MG63 (cell line): Measurements from ENCODE around the gene AKAP8L. TPM values are rescaled to one million over a fixed set of nuclear protein-coding genes. Genes with fewer than 3 reads are reported as not detected.
"Not testable (repeated sequence)": the region's sequence is repeated elsewhere in the genome, so short reads cannot be mapped to it uniquely, and the experiment has no call there.

Source experiments
- DNase-seq: peaks from one replicate; pipeline ENCODE4 v3.0.0-alpha.2; 2020
- H3K27me3 ChIP-seq: fragments of 250-450 bp; sonication (Bioruptor Pico); 2 replicates; pipeline ENCODE4 v1.5.1; 2020; ENCODE audit warnings: mild to moderate bottlenecking, moderate library complexity
- H3K36me3 ChIP-seq: fragments of 250-450 bp; sonication (Bioruptor Pico); 2 replicates; pipeline ENCODE4 v1.5.1; 2020; ENCODE audit warnings: mild to moderate bottlenecking, moderate library complexity
- H3K4me3 ChIP-seq: fragments of 250-450 bp; sonication (Bioruptor Pico); 2 replicates; pipeline ENCODE4 v1.5.1; 2020; ENCODE audit warnings: mild to moderate bottlenecking, moderate library complexity
- H3K9me3 ChIP-seq: fragments of 250-450 bp; sonication (Bioruptor Pico); 2 replicates; pipeline ENCODE4 v1.5.1; 2020; ENCODE audit warnings: mild to moderate bottlenecking, moderate library complexity
- total RNA-seq: library from RNA; depleted of rRNA; stranded (reverse); fragments of >200 nt; shearing (Covaris generic); gene quantifications from 2 replicates; pipeline ENCODE4 v1.2.3, GENCODE V29; 2014; ENCODE audit warnings: low replicate concordance

AKAP8L gene
- total RNA-seq, 1 experiment from 2014 or later: 108 TPM

DNA sequence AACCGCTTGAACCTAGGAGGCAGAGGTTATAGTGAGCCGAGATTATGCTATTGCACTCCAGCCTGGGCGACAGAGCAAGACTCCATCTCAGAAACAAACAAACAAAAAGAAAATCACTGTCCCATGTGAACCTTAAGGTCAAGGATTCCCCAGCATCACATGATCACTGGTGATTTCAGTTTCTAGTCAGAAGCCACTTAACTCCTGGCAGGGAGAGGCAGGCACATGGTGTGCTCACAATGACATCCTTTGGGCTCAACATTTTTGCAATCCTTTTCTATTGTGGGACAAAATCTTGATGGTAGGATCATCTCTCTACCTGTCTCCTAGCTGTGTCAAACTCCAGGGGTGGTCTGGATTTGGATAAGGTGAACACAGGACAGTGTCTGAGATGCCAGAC lies 51.3 kb downstream of the AKAP8L start:
- Histone ChIP-seq H3K36me3 (peaks cover 84% of the 10 kb centered on the region), H3K9me3 (no peaks in the 10 kb centered on the region), H3K27me3 (no peaks in the 10 kb centered on the region), H3K4me3 (no peak overlapping the region)
- no peak for DNase-seq

DNA sequence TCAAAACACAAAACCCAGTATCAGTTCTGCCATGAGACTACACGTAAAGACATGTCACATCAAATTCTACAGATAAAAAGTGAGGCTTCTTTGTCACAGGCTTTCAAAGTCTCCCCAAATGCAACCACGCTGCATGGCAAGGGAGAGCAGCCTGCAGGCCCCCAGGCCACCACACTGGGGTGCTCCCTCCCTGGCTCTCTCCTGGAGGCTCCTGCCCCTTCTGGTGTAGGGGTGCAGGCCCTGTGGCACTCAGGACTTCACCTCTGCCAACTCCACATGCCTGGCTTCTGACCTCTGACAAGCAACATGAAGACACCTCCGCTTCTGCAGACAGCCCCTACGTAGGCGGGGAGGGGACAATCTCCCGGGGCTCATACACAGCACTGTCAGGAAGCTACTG lies 53.5 kb downstream of the AKAP8L start:
- DNase-seq: no peak
- Histone ChIP-seq H3K36me3 (peaks cover 83% of the 10 kb centered on the region), H3K9me3 (no peaks in the 10 kb centered on the region), H3K27me3 (no peaks in the 10 kb centered on the region), H3K4me3 (no peak overlapping the region)

DNA sequence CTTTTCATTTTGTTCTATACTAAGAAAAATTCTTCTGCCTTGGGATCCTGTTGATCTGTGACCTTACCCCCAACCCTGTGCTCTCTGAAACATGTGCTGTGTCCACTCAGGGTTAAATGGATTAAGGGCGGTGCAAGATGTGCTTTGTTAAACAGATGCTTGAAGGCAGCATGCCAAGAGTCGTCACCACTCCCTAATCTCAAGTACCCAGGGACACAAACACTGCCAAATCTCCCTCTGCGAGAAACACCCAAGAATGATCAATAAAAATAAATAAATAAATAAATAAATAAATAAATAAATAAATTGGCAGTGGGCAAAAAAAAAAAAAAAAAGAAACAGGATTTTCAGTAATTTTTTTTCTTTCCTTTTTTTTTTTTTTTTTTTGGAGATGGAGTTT lies 55.0 kb downstream of the AKAP8L start:
- not testable (repeated sequence) for DNase-seq, H3K27me3 ChIP-seq
- peaks cover 82% of the 10 kb centered on the region for H3K36me3 ChIP-seq

DNA sequence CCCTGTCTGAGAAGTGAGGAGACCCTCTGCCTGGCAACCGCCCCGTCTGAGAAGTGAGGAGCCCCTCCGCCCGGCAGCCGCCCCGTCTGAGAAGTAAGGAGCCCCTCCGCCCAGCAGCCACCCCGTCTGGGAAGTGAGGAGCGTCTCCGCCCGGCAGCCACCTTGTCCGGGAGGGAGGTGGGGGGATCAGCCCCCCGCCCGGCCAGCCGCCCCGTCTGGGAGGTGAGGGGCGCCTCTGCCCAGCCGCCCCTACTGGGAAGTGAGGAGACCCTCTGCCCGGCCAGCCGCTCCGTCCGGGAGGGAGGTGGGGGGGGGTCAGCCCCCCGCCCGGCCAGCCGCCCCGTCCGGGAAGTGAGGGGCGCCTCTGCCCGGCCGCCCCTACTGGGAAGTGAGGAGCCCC lies 55.7 kb downstream of the AKAP8L start:
- not testable (repeated sequence) for DNase-seq, H3K27me3 ChIP-seq, H3K9me3 ChIP-seq, H3K4me3 ChIP-seq
- H3K36me3 ChIP-seq: peaks cover 82% of the 10 kb centered on the region

More for the DNA sequence above, 55.0 kb downstream of the AKAP8L start:
- not testable (repeated sequence) for H3K9me3 ChIP-seq, H3K4me3 ChIP-seq

DNA sequence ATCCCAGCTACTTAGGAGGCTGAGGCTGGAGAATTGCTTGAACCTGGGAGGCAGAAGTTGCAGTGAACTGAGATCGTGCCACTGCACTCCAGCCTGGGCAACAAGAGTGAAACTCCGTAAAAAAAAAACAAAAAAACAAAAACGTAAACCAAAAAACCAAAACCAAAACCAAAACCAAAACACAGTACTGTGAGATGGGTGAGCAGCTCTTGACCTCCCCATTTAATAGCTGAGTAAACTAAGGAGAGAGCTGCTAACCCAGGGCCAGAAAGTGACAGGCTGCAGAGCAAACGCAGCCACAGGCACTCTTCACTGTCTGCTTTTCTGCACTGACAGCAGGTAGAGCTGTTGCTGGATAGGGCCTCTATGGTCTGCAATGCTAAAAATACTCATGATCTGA lies 58.8 kb downstream of the AKAP8L start:
- H3K36me3 ChIP-seq: peaks cover 84% of the 10 kb centered on the region
- not testable (repeated sequence) for H3K9me3 ChIP-seq, H3K27me3 ChIP-seq, DNase-seq, H3K4me3 ChIP-seq

DNA sequence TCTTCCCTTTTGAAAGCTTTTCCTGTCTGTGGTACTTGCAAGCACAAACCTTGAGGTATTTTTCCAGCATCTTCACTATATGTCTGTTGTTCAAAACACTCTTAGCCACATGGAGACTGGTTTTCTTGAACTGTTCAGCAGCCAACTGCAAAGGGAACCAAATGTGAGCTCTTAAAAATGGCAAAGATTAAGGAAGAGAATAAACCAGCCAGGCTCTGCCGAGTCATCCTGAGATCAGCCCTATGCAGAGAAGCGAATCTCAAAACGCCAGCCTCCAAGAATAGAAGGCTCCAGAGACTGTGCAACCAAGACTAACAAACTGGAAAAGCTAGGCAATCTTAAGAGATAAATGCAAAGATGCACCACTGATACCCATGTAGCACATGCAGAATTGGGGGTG lies 59.9 kb downstream of the AKAP8L start:
- no peak for DNase-seq
- H3K27me3 ChIP-seq: no peaks in the 10 kb centered on the region
- H3K9me3 ChIP-seq: no peaks in the 10 kb centered on the region
- no peak overlapping the region for H3K4me3 ChIP-seq
- H3K36me3 ChIP-seq: peaks cover 86% of the 10 kb centered on the region

DNA sequence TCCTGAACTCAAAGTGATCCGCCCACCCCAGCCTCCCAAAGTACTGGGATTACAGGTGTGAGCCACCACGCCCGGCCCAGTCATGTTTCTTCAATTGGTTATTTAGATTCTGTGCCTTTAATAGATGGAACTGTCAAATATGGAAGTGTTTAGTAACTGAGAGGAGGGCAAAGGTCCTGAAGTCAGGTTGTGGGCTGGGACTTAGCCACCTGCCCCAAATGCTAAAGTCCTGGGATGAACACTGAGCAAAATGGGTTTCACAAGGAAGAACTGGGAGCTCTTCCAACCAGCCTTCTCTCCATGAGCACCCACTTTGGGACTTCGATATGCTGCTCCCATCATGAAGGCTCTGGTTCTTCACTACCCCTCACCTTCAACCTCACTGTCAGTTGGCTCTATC lies 60.9 kb downstream of the AKAP8L start:
- H3K36me3 ChIP-seq: peaks cover 88% of the 10 kb centered on the region
- H3K27me3 ChIP-seq: no peaks in the 10 kb centered on the region
- no peaks in the 10 kb centered on the region for H3K9me3 ChIP-seq
- no peak for DNase-seq
- H3K4me3 ChIP-seq: no peak overlapping the region

DNA sequence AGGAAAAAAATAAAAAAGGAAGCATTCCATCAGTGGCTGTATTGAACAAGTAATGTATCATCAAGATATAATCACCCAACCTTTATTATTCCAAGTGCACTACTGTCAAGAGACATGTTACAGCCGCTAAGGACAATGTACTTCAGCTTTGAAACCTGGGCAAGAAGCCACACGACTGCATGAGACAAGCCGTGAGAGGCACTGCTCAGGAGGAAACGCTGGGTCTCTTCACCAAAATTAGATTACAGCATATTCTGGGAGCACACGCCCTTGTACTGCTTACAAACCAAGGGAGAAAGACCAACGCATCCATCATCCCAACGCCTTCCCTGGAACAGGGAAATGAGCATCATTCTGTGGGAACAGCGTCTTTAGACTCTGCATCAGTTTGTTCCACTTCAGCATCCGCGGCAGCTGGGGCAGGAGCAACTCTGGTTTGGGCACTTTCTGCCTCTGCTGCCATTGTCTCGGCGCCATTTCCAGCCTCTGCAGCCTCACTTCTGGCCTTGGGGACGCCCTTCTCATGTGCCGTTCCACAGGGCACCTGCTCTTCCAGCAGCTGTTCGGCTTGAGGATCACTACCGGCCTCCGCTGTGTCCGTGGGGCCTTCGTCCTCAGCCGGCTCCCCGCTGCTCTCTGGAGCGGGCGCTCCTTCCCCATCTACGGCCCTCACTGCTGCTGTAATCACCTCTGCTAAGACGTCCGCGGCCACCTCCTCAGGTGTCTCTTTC lies 64.1 kb downstream of the AKAP8L start:
- H3K36me3 ChIP-seq: peaks cover 80% of the 10 kb centered on the region
- no peak for DNase-seq
- no peaks in the 10 kb centered on the region for H3K27me3 ChIP-seq
- H3K9me3 ChIP-seq: no peaks in the 10 kb centered on the region
- no peak overlapping the region for H3K4me3 ChIP-seq

DNA sequence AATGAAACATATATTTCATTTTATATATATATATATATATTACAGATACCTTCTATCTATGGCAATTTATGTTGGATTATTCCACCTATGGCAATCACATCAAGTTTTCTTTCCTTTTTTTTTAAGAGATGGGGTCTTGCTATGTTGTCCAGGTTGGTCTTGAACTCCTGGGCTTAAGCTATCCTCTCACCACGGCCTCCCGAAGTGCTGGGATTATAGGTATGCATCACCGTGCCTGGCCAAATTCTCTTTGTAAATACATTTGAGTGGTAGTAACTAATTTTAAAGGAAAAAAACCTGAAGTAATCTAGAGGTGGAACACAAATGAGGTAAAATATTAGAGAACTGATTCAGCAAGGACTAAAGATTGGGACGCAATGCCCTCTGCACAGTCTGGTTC lies 64.9 kb downstream of the AKAP8L start:
- no peaks in the 10 kb centered on the region for H3K27me3 ChIP-seq
- no peaks in the 10 kb centered on the region for H3K9me3 ChIP-seq
- no peak overlapping the region for H3K4me3 ChIP-seq
- DNase-seq: no peak
- peaks cover 72% of the 10 kb centered on the region for H3K36me3 ChIP-seq

DNA sequence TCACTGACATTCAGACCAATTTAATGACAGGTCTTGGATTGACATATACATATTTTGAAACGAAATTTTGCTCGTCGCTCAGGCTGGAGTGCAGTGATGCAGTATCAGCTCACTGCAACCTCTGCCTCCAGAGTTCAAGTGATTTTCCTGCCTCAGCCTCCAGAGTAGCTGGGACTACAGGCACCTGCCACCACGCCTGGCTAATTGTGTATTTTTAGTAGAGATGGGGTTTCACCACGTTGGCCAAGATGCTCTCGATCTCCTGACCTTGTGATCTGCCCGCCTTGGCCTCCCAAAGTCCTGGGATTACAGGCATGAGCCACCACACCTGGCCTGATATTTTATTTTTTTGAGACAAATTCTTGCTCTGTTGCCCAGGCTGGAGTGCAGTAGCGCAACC lies 66.3 kb downstream of the AKAP8L start:
- not testable (repeated sequence) for H3K4me3 ChIP-seq, H3K27me3 ChIP-seq, H3K9me3 ChIP-seq, DNase-seq
- peaks cover 58% of the 10 kb centered on the region for H3K36me3 ChIP-seq

DNA sequence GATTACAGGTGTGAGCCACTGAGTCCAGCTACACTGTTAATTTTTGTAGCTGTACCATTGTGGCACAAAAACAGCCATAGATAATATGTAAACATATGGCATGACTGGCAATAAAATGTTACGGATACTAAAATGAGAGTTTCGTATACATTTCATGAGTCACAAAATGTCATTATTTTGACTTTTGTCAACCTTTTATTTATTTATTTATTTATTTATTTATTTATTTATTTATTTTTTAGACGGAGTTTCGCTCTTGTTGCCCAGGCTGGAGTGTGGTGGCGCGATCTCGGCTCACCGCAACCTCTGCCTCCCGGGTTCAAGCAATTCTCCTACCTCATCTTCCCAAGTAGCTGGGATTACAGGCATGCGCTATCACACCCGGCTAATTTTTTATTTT lies 77.5 kb downstream of the AKAP8L start:
- peaks cover 33% of the 10 kb centered on the region for H3K36me3 ChIP-seq
- H3K9me3 ChIP-seq, DNase-seq, H3K4me3 ChIP-seq, H3K27me3 ChIP-seq: not testable (repeated sequence)

DNA sequence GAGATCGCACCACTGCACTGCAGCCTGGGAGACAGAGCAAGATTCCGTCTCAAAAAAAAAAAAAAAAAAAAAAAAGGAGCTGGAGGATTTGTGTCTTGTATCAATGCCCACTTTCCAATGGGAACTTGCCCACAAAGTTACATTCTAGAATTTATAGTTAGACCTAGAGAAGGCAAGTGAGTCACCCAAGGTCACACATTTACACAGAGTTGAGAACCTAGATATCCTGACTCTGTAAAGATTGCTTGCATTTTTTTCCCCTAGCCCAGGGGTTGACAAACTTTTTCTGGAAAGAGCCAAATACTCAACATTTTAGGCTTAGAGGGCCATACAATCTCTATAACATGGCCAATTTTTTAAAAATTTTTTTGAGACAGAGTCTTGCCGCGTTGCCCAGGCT lies 78.7 kb downstream of the AKAP8L start:
- no peak overlapping the region for H3K4me3 ChIP-seq
- DNase-seq: no peak
- H3K27me3 ChIP-seq: no peaks in the 10 kb centered on the region
- peaks cover 32% of the 10 kb centered on the region for H3K36me3 ChIP-seq
- no peaks in the 10 kb centered on the region for H3K9me3 ChIP-seq

DNA sequence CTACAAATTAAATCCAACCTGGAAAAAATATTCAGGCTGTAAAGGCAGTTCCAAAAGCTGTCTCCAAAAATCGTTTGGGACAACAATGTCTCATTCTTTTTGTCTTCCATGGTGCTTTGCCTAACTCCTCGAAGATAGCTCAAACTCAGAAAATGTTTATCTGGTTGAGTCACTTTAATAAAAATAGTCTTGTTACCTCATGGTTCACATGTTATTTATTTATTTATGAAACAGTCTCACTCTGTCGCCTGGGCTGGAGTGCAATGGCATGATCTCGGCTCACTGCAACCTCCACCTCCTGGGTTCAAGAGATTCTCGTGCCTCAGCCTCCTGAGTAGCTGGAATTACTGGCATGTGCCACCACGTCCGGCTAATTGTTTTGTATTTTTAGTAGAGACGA lies 81.6 kb downstream of the AKAP8L start:
- no peak overlapping the region for H3K4me3 ChIP-seq
- H3K27me3 ChIP-seq: no peaks in the 10 kb centered on the region
- no peaks in the 10 kb centered on the region for H3K9me3 ChIP-seq
- peak; percentile 19 for DNase-seq
- H3K36me3 ChIP-seq: peaks cover 26% of the 10 kb centered on the region

DNA sequence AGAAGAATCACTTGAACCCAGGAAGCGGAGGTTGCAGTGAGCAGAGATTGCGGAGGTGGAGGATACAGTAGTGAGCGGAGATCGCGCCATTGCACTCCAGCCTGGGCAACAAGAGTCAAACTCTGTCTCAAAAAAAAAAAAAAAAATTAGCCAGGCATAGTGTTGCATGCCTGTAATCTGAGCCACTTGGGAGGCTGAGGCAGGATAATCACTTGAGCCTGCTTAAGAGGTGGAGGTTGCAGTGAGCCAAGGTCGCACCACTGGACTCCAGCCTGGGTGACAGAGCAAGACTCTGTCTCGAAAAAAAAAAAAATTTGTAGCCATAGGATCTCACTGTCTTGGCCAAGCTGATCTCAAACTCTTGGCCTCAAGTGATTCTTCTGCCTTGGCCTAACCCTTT lies 82.8 kb downstream of the AKAP8L start:
- DNase-seq, H3K27me3 ChIP-seq, H3K4me3 ChIP-seq, H3K9me3 ChIP-seq: not testable (repeated sequence)
- H3K36me3 ChIP-seq: peaks cover 28% of the 10 kb centered on the region

DNA sequence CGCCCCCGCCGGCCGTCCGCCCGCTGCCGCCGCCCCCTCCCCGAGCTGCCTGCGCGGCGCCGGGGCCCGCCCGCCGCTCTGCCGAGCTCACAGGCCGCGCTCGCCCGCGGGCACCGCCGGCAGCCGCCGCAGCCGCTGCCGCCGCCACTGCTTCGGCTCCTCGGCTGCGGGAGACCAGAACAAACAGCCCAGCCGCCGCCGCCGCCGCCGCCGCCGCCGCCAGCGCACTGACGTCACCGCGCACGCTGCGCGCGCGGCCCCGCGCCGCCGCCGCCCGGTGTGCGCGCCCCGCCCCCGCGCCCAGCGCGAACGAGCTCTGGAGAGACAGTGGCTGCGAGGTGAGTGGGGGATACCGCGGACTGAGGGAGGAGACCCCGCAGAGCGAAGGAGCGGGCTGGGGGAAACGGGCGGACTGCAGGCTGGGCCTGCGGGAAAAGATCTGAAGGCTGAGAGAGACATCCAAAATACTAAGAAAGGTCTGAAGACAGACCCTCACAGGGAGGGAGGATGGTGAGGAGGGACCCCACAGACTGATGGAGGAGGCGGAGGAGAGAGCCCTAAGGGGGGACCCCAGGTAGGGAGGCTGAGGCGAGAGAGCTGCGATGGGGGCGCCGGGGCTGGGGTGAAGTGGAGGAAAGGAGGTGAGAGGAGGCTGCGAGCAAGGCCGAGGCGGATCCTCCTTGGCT lies 86.3 kb downstream of the AKAP8L start, which contains the start of gene BRD4:
TSS of gene BRD4 (minus strand) at position 229 of the 686 bp plus-strand sequence. CDS start 59,440 bp downstream, outside the sequence.
- H3K4me3 ChIP-seq: peak within 1 kb of the TSS; percentile 99
- peaks cover 34% of the 10 kb centered on the region for H3K36me3 ChIP-seq
- no peaks in the 10 kb centered on the region for H3K27me3 ChIP-seq
- peak; percentile 81 for DNase-seq
- H3K9me3 ChIP-seq: no peaks in the 10 kb centered on the region

DNA sequence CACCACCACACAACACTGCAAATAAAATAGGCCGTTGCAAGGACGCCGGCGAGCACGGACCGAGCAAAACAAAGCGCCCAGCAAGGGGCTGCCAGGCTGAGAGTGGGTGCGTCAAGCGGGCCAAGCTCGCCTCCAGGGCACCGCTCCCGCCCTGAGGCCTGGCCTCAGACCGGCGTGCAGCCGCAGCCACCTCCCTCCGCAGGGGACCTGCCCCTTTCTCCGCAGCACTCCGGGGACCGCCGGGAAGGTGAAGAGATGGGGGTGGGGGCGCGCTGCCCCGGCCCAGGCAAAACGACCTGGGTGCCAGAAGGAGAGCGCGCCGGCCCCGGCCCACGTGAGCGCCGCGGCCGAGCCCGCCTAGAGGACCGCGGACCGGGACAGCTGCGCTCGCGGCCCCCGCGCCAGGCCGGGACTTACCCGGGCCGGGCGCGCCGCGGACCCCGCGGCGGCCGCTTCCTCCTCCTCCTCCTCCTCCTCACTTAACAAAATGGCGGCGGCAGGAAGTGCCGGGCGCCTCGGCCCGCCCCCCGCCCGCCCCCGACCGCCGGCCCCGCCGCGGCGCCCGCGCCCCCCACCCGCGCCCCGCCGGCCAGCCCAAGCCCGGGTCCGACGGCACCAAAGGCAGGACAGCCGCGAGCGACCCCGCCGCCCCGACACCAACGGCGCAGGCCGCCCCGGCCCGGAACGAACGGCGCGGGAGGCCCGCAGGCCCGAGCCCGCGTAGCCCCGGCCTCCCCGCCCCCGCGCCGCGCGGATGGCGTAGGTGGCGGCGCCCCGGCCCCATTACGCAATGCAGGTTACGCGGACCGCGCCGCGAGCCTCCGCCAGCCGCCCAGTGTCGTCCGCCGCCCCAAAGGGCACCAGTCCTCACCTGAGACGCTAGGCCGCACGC lies 87.1 kb downstream of the AKAP8L start:
- DNase-seq: peak; percentile 74
- Histone ChIP-seq H3K9me3 (no peaks in the 10 kb centered on the region), H3K36me3 (peaks cover 33% of the 10 kb centered on the region)

DNA sequence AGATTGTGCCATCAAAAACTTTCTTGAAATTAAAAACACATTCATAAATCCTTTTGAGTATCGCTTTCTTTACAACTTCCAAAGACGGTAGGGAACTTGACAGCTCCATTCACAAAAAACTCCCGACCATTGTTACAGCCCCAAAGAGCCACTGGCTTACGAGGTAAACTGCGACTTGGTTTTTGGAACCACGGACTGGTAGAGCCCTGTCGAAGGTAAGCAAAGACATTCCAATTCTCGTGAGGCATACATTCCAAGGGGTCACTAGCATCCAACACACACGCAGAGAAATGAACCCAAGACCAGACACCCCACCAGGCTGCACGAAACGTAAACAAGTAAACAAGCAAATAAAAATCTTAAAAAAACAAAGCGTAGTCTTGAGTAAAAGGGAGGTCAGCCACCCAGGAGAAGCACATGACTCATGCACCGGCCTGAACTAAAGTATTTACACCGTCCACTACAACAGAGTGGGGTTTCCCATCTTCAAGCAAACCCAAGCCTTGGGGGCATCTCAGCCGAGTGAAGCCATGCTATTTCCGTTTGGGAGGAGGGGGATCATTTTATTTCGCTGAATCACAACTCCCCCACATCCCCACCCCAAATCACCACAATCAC lies 87.9 kb downstream of the AKAP8L start:
- DNase-seq: peak; percentile 76
- peak overlapping the region; percentile 99 for H3K4me3 ChIP-seq
- H3K9me3 ChIP-seq: no peaks in the 10 kb centered on the region
- H3K27me3 ChIP-seq: no peaks in the 10 kb centered on the region
- peaks cover 33% of the 10 kb centered on the region for H3K36me3 ChIP-seq

More for the DNA sequence above, 87.1 kb downstream of the AKAP8L start:
- peak overlapping the region; percentile 99 for H3K4me3 ChIP-seq
- H3K27me3 ChIP-seq: no peaks in the 10 kb centered on the region
